Thoracic aorta (tissue), 2 donors: ENCODE data around the gene IL11RA. TPM values are rescaled to one million over a fixed set of nuclear protein-coding genes. Genes with fewer than 3 reads are reported as not detected.
A peak's percentile ranks its signal among the peaks of the same experiment; 100 is the strongest.

ENCODE experiments used
- ATAC-seq: fragments of 150-250 bp; one replicate; pipeline ENCODE4 v1.8.0; 2017; ENCODE audit warnings: low read depth; ENCODE audit not compliant: insufficient number of reproducible peaks, low FRiP score
- DNase-seq: peaks from one replicate; pipeline ENCODE4 v3.0.0-alpha.2; 2020; ENCODE audit warnings: low spot score
- H3K27ac ChIP-seq, 2 donors: fragments of 200-600 bp; sonication (generic); 1 replicate in 1 of 2; 2 replicates in 1 of 2; pipeline ENCODE4 v1.5.1; 2016; ENCODE audit warnings: mild to moderate bottlenecking in 2 of 2, moderate library complexity in 2 of 2
- H3K27me3 ChIP-seq: fragments of 200-600 bp; sonication (generic); replicated peaks from 2 replicates; pipeline ENCODE4 v1.6.0; 2016; ENCODE audit warnings: mild to moderate bottlenecking; ENCODE audit not compliant: insufficient read depth
- H3K36me3 ChIP-seq: fragments of 200-600 bp; sonication (generic); one replicate; pipeline ENCODE4 v1.5.1; 2016
- H3K4me1 ChIP-seq, 2 donors: fragments of 200-600 bp; sonication (generic); 1 replicate in 1 of 2; 2 replicates in 1 of 2; pipeline versions ENCODE4 v1.5.1 to v1.6.0; 2016; ENCODE audit warnings: low read depth in 2 of 2, mild to moderate bottlenecking in 1 of 2; ENCODE audit not compliant: control insufficient read depth in 1 of 2
- H3K4me3 ChIP-seq: fragments of 200-600 bp; sonication (generic); 2 replicates; pipeline ENCODE4 v1.5.1; 2016; ENCODE audit warnings: mild to moderate bottlenecking
- H3K9me3 ChIP-seq: fragments of 200-600 bp; sonication (generic); 2 replicates; pipeline ENCODE4 v1.5.1; 2016
- total RNA-seq, 2 donors: library from RNA; depleted of rRNA; stranded (reverse); fragments of >200 nt; gene quantifications; one replicate each; pipeline versions ENCODE4 v1.1.0 to v1.2.3, GENCODE V29; 2016
- TF ChIP-seq, protein P1 (sequence below): fragments of 200-600 bp; sonication (generic); IDR thresholded peaks from one replicate; pipeline ENCODE4 v1.5.1; 2019; ENCODE audit warnings: antibody characterized with exemption

The IL11RA gene
- total RNA-seq, 2 donors from 2014 or later, result 81.3 to 99.0 TPM

DNA sequence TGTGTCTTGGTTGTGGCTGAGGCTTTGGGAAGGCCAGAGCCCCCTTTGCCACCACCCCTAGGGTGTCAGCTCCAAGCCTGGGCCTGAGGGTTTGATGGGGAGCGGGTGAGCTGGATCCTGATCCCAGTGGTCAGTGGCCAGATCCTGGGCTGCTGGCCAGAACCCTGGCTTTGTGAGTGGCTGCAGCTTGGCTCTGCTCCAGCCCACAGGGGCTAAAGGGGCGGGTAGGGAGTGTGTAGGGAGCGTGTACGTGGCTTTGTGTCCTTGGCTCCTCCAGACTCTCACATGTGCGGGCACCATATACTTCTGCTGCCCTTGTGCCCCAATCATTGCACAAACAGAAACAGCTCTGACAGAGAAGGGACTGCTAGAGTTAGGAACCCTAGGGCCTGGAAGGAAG lies 1.2 kb upstream of the IL11RA start:
- ATAC-seq (no peak), DNase-seq (no peak)
- Histone ChIP-seq H3K4me3 (no peak overlapping the region), H3K9me3 (no peaks in the 10 kb centered on the region), H3K4me1 (peaks cover 45 to 77% of the 10 kb centered on the region in 2 donors), H3K27ac (peak overlapping the region; percentile 85 to 92), H3K27me3 (no peaks in the 10 kb centered on the region), H3K36me3 (peaks cover 16% of the 10 kb centered on the region)
- TF ChIP-seq, protein P1, sequence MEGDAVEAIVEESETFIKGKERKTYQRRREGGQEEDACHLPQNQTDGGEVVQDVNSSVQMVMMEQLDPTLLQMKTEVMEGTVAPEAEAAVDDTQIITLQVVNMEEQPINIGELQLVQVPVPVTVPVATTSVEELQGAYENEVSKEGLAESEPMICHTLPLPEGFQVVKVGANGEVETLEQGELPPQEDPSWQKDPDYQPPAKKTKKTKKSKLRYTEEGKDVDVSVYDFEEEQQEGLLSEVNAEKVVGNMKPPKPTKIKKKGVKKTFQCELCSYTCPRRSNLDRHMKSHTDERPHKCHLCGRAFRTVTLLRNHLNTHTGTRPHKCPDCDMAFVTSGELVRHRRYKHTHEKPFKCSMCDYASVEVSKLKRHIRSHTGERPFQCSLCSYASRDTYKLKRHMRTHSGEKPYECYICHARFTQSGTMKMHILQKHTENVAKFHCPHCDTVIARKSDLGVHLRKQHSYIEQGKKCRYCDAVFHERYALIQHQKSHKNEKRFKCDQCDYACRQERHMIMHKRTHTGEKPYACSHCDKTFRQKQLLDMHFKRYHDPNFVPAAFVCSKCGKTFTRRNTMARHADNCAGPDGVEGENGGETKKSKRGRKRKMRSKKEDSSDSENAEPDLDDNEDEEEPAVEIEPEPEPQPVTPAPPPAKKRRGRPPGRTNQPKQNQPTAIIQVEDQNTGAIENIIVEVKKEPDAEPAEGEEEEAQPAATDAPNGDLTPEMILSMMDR, result no peak

DNA sequence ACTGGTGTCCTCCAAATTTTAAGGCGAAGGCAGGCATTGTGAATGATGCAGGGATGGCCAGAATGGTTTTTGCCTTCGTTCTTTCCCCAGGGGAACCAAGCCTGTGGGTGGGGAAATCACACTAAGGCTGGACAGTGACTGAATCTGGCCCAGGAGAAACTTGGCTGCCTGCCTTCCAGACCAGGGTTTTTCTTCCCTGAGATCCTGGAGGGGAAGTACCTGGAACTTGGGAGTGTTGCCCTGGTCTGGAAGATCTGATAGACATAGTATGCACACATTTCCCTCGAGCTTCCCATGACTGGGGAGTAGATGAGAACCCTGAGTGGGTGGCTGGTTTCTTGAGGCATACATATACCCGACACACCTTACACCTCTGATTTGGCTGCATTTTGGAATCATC lies 664 bp upstream of the IL11RA start:
- H3K9me3 ChIP-seq, result no peaks in the 10 kb centered on the region
- peaks cover 41 to 76% of the 10 kb centered on the region in 2 donors for H3K4me1 ChIP-seq
- peak overlapping the region; percentile 67 for H3K4me3 ChIP-seq
- H3K27ac ChIP-seq, result peak overlapping the region; percentile 85 to 92
- TF ChIP-seq, protein P1, result no peak
- peaks cover 16% of the 10 kb centered on the region for H3K36me3 ChIP-seq
- ATAC-seq (no peak), DNase-seq (no peak)
- no peaks in the 10 kb centered on the region for H3K27me3 ChIP-seq

DNA sequence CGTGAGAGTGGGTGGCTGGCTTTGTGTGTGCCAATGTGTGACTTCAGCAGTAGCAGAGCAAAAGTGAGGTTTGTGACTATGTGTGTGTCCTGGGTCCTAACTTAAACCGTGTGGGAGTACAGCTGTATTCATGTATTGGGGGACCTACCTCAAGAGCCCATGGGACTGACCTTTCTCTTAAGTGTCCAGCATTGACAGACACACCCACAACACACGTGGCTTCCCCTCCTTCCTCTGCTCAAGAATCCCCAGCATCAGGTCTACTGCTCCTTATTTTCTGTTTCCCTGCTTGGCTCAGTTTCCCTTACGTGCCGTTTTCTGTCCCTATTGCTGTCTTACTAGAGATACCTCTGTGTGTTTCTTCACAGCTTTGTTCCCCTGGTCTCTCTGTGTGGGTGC lies 616 bp downstream of the IL11RA start:
- peak overlapping the region; percentile 85 to 92 for H3K27ac ChIP-seq
- TF ChIP-seq, protein P1, result no peak

DNA sequence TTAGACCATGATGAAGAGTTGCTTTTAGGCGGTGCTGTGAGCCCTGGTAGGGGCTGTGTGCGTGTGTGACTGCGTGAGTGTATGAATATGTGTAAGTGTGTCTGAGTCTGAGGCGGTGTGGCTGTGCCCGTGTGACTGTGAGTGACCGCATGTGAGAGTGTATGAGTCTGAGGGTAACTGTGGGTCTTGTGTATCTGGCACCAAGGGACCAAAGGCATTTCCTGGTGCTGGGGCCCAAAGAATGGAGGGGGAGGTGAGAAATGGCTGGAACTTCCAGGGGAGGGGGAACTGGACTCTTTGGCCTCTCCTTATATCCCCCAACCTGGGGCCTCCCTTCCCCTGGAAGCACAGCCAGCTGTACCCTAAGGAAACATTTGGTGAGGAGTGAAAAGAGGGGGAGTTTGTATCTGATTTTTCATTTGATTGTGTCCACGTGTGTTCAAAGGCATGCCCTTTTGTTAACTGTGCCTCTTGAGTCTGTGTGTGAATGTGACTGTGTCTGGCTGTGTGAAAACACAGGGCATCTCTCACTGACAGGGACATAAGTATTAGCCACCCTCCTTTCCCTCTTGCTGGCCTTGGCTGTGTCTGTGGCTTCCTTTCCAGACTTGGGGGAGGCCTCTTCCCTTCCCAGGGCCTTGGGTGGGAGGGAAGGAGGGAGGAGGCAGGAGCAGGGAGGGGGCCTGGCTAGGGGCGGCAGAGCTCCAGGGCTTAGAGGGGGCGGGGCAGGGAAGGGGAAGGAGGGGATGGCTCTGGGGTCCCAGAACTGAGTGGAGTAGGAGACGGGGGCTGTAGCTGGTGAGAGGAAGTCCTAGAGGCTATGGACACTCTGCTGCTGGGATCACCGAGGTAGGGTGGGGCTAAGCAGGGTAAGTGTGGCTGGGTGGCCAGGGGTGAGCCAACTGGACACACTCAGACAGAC lies 1.4 kb downstream of the IL11RA start:
- Histone ChIP-seq H3K27ac (peak overlapping the region; percentile 85 to 92), H3K9me3 (no peaks in the 10 kb centered on the region), H3K27me3 (no peaks in the 10 kb centered on the region), H3K4me1 (peaks cover 32 to 63% of the 10 kb centered on the region in 2 donors), H3K36me3 (peaks cover 20% of the 10 kb centered on the region), H3K4me3 (peak overlapping the region; percentile 67)
- DNase-seq, result peak; percentile 40
- peak; percentile 36 for ATAC-seq
- TF ChIP-seq, protein P1, result no peak

More for the DNA sequence above, 616 bp downstream of the IL11RA start:
- Histone ChIP-seq H3K4me3 (peak overlapping the region; percentile 67), H3K36me3 (peaks cover 20% of the 10 kb centered on the region), H3K9me3 (no peaks in the 10 kb centered on the region), H3K4me1 (peaks cover 39 to 71% of the 10 kb centered on the region in 2 donors), H3K27me3 (no peaks in the 10 kb centered on the region)
- ATAC-seq (no peak), DNase-seq (no peak)

DNA sequence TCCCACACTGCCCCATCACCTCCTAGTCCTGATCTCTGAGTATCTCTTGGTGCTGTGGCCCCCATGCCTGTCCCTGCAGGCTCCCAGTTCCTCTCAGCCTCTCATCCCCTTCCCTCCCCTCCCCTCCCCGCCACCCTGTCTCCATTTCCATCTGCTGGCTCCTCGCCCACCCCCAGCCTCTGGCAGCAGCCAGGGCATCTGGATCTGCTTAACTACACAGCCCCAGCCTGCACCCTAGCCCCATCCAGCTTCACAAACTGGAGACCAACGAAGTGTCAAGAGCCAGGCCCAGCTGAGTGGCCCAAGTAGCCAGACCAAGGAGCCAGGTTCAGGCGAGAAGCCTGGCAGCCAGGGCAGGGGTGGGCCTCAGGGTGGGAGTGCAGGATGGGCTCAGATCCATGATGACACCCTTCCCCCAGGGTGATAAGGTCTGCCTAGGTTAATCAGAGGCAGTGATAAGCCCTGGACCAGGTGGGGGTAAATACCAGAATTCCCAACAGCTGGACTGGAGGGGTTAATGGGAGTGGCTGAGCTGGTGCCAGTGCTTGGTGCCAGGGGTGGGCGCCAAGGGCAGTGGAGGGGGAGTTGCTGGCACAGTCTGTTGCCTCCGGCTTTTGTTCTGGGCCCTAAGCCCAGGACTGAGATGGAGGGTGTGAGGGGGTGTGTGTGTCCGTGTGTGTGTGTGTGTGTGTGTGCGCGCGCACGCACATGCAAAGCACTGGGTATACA lies 2.5 kb downstream of the IL11RA start:
- Histone ChIP-seq H3K27me3 (no peaks in the 10 kb centered on the region), H3K9me3 (no peaks in the 10 kb centered on the region), H3K4me3 (peak overlapping the region; percentile 67), H3K27ac (peak overlapping the region; percentile 85 to 92), H3K4me1 (peaks cover 32 to 56% of the 10 kb centered on the region in 2 donors), H3K36me3 (peaks cover 12% of the 10 kb centered on the region)
- peak; percentile 50 for ATAC-seq
- TF ChIP-seq, protein P1, result no peak
- DNase-seq, result peak; percentile 46
